Vagina (tissue), 2 donors: Measurements from ENCODE around the gene FUCA1. TPM values are rescaled to one million over a fixed set of nuclear protein-coding genes. Genes with fewer than 3 reads are reported as not detected.
"Not testable (repeated sequence)": the region's sequence is repeated elsewhere in the genome, so short reads cannot be mapped to it uniquely, and the experiment has no call there.

Experiments
- DNase-seq, 2 donors: peaks; one replicate each; pipeline ENCODE4 v3.0.0-alpha.2; 2017; ENCODE audit errors: extremely low spot score in 2 of 2
- H3K27ac ChIP-seq: fragments of 200-600 bp; sonication (generic); one replicate; pipeline ENCODE4 v1.5.1; 2019
- H3K27me3 ChIP-seq: fragments of 200-600 bp; sonication (generic); one replicate; pipeline ENCODE4 v1.5.1; 2019
- H3K36me3 ChIP-seq, 2 donors: fragments of 200-600 bp; sonication (generic); one replicate each; pipeline ENCODE4 v1.5.1; 2017 to 2019
- H3K4me1 ChIP-seq: fragments of 200-600 bp; sonication (generic); one replicate; pipeline ENCODE4 v1.5.1; 2019
- H3K4me3 ChIP-seq, 2 donors: fragments of 200-600 bp; sonication (generic); 1 replicate in 1 of 2; 2 replicates in 1 of 2; pipeline ENCODE4 v1.5.1; 2016 to 2019
- H3K9me3 ChIP-seq: fragments of 200-600 bp; sonication (generic); one replicate; pipeline ENCODE4 v1.5.1; 2019
- CTCF ChIP-seq, 3 experiments: fragments of 450-650 bp in 2 of 3; fragments of 200-600 bp in 1 of 3; sonication (generic) in 1 of 3; IDR thresholded peaks; one replicate each; pipeline ENCODE4 v1.5.1; 2017 to 2019; ENCODE audit warnings: antibody characterized with exemption in 3 of 3, mild to moderate bottlenecking in 2 of 3, moderate library complexity in 2 of 3
- POLR2A ChIP-seq, 2 donors: fragments of 450-650 bp; IDR thresholded peaks; one replicate each; pipeline ENCODE4 v1.6.1; 2017; ENCODE audit warnings: antibody characterized with exemption in 2 of 2, mild to moderate bottlenecking in 2 of 2, moderate library complexity in 2 of 2
- POLR2AphosphoS5 ChIP-seq, 2 donors: sonication (generic); formaldehyde crosslinking; IDR thresholded peaks; one replicate each; pipeline ENCODE4 v1.9.0; 2017; ENCODE audit warnings: antibody characterized with exemption in 2 of 2, mild to moderate bottlenecking in 2 of 2, low read depth in 1 of 2; ENCODE audit not compliant: insufficient read depth in 1 of 2
- intact Hi-C: fragments of 100-400 bp; cut with DNase I; formaldehyde crosslinking; loops from one replicate; pipeline ENCODE4 v1.15.1; 2023
- total RNA-seq: library from RNA; depleted of rRNA; stranded (reverse); fragments of >200 nt; gene quantifications from one replicate; pipeline ENCODE4 v1.2.3, GENCODE V29; 2016

Gene FUCA1
- total RNA-seq, 1 donor from 2014 or later: 10.6 TPM

- Histone ChIP-seq H3K9me3 (no peaks in the 10 kb centered on the region), H3K4me3 (no peak overlapping the region), H3K36me3 (peaks cover 0 to 24% of the 10 kb centered on the region in 2 donors), H3K27ac (no peak overlapping the region), H3K27me3 (no peaks in the 10 kb centered on the region), H3K4me1 (no peaks in the 10 kb centered on the region)
- TF ChIP-seq CTCF (IDR thresholded peaks at IDR 0.05) (no peak), POLR2AphosphoS5 (IDR thresholded peaks at IDR 0.05; ENCODE audit: insufficient read depth in 1 of 2, low read depth in 1 of 2) (no peak), POLR2A (IDR thresholded peaks at IDR 0.05) (no peak)
- intact Hi-C loops: loop anchor here (5.0 kb wide), 1 partner anchor 37 kb away; no protein-coding TSS in a partner anchor
- no peak for DNase-seq
These were observed 13.5 kb downstream of the FUCA1 start for GRCh38 chr1:23854568-23854967.

GRCh38 chr1:23853124-23853523 lies 15.0 kb downstream of the FUCA1 start:
- not testable (repeated sequence) for H3K27me3 ChIP-seq, H3K4me1 ChIP-seq, H3K27ac ChIP-seq, H3K4me3 ChIP-seq, DNase-seq, H3K9me3 ChIP-seq
- H3K36me3 ChIP-seq: peaks cover 0 to 18% of the 10 kb centered on the region in 2 donors
- intact Hi-C loops: loop anchor here (5.0 kb wide), 1 partner anchor 36 kb away; no protein-coding TSS in a partner anchor

DNA sequence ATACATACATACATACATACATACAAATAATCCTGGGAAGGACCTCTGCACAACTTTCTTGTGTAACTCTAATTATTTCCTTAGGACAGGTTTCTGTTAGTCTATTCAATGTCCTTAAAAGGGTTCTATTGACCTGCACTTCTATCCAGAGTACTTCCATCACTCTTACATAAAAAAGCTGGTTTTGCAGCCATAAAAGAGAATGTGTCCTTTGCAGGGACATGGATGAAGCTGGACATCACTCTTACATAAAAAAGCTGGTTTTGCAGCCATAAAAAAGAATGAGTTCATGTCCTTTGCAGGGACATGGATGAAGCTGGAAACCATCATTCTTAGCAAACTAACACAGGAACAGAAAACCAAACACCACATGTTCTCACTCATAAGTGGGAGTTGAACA lies 16.7 kb downstream of the FUCA1 start:
- DNase-seq, H3K27me3 ChIP-seq, H3K4me1 ChIP-seq, H3K4me3 ChIP-seq, H3K9me3 ChIP-seq, H3K27ac ChIP-seq: not testable (repeated sequence)
- H3K36me3 ChIP-seq: peaks cover 0 to 23% of the 10 kb centered on the region in 2 donors
- intact Hi-C loops: loop anchor here (5.0 kb wide), 1 partner anchor 34 kb away; no protein-coding TSS in a partner anchor

GRCh38 chr1:23848673-23849616 lies 19.1 kb downstream of the FUCA1 start:
- H3K27ac ChIP-seq: no peak overlapping the region
- H3K4me3 ChIP-seq: no peak overlapping the region
- no peak for DNase-seq
- intact Hi-C loops: no loop called here
- H3K4me1 ChIP-seq: no peaks in the 10 kb centered on the region
- no peaks in the 10 kb centered on the region for H3K27me3 ChIP-seq
- no peak for TF ChIP-seq POLR2A (IDR thresholded peaks at IDR 0.05)
- no peaks in the 10 kb centered on the region for H3K9me3 ChIP-seq
- H3K36me3 ChIP-seq: peaks cover 0 to 37% of the 10 kb centered on the region in 2 donors

DNA sequence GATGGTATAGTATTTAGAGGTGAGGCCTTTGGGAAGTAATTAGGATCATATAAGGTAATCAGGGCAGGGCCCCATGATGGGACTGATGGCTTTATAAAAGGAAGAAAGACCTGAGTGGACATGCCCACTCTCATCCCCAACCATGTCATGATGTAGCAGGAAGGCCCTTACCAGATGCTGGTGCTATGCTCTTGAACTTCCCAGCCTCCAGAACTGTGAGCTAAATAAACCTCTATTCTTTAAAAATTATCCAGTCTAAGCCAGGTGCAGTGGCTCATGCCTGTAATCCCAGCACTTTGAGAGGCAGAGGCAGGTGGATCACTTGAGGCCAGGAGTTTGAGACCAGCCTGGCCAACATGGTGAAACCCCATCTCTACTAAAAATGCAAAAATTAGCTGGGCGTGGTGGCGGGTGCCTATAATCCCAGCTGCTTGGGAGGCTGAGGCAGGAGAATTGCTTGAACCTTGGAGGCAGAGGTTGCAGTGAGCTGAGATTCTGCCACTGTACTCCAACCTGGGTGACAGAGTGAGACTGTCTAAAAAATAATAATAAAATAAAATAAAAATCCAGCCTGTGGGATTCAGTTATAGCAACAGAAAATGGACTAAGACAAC lies 20.5 kb downstream of the FUCA1 start:
- H3K9me3 ChIP-seq, intact Hi-C loops, H3K4me3 ChIP-seq, DNase-seq, H3K27ac ChIP-seq, H3K4me1 ChIP-seq, H3K27me3 ChIP-seq: not testable (repeated sequence)
- peaks cover 0 to 37% of the 10 kb centered on the region in 2 donors for H3K36me3 ChIP-seq

DNA sequence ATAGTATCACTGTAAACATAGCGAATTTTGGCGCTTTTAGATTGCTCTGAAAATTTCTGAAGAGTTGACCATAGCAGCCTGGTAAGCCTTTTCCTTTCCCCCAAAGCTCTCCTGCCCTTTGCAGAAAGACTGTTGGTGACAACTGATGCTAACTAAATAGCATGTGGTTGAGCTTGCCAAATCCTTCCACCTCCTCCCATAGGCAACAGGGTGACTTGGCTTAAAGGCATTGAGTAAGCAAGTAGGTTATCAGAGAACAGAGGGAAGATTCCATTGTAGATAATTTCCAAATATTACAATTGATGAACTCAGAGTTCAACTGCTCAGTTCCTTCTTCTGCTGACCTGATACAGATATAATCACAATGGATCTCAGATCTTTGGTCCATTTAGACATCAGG lies 22.9 kb downstream of the FUCA1 start:
- TF ChIP-seq POLR2A (IDR thresholded peaks at IDR 0.05) (no peak), CTCF (IDR thresholded peaks at IDR 0.05) (no peak), POLR2AphosphoS5 (IDR thresholded peaks at IDR 0.05; ENCODE audit: insufficient read depth in 1 of 2, low read depth in 1 of 2) (no peak)
- no peaks in the 10 kb centered on the region for H3K9me3 ChIP-seq
- no peak overlapping the region for H3K4me3 ChIP-seq
- no peak for DNase-seq
- H3K4me1 ChIP-seq: no peaks in the 10 kb centered on the region
- no peak overlapping the region for H3K27ac ChIP-seq
- intact Hi-C loops: no loop called here
- no peaks in the 10 kb centered on the region for H3K27me3 ChIP-seq
- H3K36me3 ChIP-seq: peaks cover 0 to 37% of the 10 kb centered on the region in 2 donors

DNA sequence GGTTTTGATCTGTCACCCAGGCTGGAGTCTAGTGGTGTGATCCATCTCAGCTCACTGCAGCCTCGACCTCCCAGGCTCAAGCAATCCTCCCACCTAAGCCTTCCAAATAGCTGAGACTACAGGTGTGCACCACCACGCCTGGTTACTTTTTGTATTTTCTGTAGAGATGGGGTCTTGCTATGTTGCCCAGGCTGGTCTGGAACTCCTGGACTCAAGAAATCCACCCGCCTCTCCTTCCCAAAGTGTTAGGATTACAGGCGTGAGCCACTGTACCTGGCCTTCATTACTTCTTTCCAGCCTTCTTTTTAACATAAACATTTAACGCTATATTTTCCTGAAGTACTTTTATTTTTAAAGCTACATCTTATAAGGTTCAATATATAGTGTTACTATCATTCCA lies 24.4 kb downstream of the FUCA1 start:
- no peak overlapping the region for H3K27ac ChIP-seq
- H3K4me3 ChIP-seq: no peak overlapping the region
- H3K4me1 ChIP-seq: no peaks in the 10 kb centered on the region
- TF ChIP-seq CTCF (IDR thresholded peaks at IDR 0.05) (no peak), POLR2A (IDR thresholded peaks at IDR 0.05) (no peak), POLR2AphosphoS5 (IDR thresholded peaks at IDR 0.05; ENCODE audit: insufficient read depth in 1 of 2, low read depth in 1 of 2) (no peak)
- no peaks in the 10 kb centered on the region for H3K9me3 ChIP-seq
- H3K36me3 ChIP-seq: peaks cover 0 to 34% of the 10 kb centered on the region in 2 donors
- DNase-seq: no peak
- H3K27me3 ChIP-seq: no peaks in the 10 kb centered on the region
- intact Hi-C loops: no loop called here
